ENCODE measurements around the gene CCN6. TPM values are rescaled to one million over a fixed set of nuclear protein-coding genes. Genes with fewer than 3 reads are reported as not detected.

The CCN6 gene
- total and polyA plus RNA-seq, 11 donors = not detected

DNA sequence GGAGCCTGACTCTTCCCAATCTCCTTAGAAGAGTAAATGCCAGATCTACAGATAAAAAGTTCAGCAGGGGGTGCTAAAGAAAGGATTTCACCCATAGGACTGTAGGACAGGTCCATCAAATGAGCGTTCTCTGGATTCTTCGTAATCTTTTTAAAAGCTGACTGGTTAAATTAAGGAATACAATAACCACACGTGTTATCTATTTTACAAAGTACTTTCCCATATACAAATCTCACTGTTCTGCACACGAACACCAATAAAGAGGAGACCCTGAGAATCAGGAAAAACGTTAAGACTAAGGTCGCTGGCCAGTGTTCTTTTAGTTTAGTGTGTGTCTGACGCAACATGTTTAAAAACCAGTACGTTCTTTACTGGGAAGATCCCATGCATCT lies 32.8 kb downstream of the CCN6 start:
- TF ChIP-seq, protein P1, sequence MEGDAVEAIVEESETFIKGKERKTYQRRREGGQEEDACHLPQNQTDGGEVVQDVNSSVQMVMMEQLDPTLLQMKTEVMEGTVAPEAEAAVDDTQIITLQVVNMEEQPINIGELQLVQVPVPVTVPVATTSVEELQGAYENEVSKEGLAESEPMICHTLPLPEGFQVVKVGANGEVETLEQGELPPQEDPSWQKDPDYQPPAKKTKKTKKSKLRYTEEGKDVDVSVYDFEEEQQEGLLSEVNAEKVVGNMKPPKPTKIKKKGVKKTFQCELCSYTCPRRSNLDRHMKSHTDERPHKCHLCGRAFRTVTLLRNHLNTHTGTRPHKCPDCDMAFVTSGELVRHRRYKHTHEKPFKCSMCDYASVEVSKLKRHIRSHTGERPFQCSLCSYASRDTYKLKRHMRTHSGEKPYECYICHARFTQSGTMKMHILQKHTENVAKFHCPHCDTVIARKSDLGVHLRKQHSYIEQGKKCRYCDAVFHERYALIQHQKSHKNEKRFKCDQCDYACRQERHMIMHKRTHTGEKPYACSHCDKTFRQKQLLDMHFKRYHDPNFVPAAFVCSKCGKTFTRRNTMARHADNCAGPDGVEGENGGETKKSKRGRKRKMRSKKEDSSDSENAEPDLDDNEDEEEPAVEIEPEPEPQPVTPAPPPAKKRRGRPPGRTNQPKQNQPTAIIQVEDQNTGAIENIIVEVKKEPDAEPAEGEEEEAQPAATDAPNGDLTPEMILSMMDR (IDR thresholded peaks at IDR 0.05) = peak in 4 of 12 donors; percentile 20 to 32 (median 25)
- no peak for TF ChIP-seq POLR2A (IDR thresholded peaks at IDR 0.05)

DNA sequence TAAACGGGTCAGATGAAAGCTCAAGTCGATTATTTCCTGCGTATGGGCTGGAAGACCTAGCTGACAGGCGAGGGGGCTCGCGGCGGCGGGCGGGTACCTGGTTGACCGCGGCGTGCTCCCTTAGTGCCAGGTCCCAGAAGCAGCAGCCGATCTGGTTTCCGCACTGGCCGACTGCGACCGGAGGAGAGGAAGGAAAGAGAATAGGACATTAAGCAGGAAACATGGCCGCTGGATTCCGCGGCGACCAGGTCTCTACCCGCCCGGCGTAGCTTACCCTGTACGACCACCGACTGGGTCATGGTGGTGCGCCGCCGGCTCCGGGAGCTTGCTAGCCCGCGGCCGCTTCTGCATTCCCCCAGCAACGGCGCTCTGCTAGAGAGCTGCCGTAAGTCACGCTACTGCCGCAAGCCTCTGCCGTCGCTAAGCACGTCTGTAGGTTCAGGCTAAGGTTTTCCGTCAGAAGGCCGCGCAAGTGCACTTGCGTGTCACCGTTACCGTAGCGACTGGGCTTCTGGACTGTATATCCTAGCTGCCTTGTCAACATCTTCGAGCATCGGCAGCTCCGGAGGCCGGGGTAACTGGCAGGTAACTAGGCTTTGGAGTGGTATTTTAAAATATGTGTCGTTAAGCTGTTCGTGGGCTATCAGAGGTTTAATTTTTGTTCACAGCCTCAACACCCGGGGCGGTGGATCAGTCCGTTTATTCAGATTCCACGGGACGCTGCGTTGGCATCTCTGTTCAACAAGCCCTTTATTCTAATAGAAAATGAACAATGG lies 33.4 kb downstream of the CCN6 start, which contains the start of the genes FAM229B and TUBE1:
Gene FAM229B (plus strand): TSS at position 456 of the 776 bp plus-strand sequence. CDS start 11,693 bp downstream, outside the sequence.
Gene TUBE1 (minus strand): TSS at position 347 of the 776 bp plus-strand sequence. CDS start 48 bp downstream, at position 299.
- no peaks in the 10 kb centered on the region for H3K27me3 ChIP-seq
- intact Hi-C loops (cut with DNase I) = no loop called here
- 0 to 1% (median 0%) methylated on average over 24 to 60 of the region's 60 CpGs for WGBS, 4 donors

More for the DNA sequence above, 32.8 kb downstream of the CCN6 start:
- H3K27ac ChIP-seq = peak overlapping the region; percentile 73 to 92 (median 86)
- DNase-seq = no peak
- H3K27me3 ChIP-seq = no peaks in the 10 kb centered on the region
- no peaks in the 10 kb centered on the region for H3K9me3 ChIP-seq
- H3K36me3 ChIP-seq = peaks cover 0 to 38% (median 16%) of the 10 kb centered on the region in 9 donors
- peak in 2 of 4 donors; percentile 20 to 36 for ATAC-seq
- intact Hi-C loops (cut with DNase I) = no loop called here
- peaks cover 0 to 35% (median 17%) of the 10 kb centered on the region in 12 donors for H3K4me1 ChIP-seq
- peak overlapping the region; percentile 62 to 88 (median 80) for H3K4me3 ChIP-seq
- WGBS, 4 donors = 0 to 1% (median 0%) methylated on average over 8 of the region's 8 CpGs

DNA sequence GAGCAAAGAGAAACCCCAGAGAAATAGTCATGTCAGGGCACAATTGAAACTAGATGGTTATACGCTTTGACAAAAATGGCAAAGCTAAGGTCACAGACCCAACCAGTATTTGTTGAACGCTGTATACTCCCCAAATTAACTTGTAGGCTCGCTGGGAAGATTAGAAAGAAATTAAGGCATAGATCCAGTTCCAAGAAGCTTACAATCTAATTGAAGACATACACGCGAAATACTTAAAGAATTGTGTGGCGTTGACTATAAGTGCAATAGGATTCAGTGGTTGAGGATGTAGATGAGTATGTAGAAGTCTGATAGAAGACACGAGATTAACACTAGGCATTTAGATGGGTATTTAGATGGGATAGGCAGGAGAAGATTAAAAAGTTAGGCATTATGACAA lies 34.0 kb downstream of the CCN6 start:
- Histone ChIP-seq H3K36me3 (peaks cover 0 to 26% (median 16%) of the 10 kb centered on the region in 9 donors), H3K27me3 (no peaks in the 10 kb centered on the region), H3K27ac (peak overlapping the region; percentile 73 to 92 (median 86)), H3K4me3 (peak overlapping the region; percentile 62 to 88 (median 80)), H3K9me3 (no peaks in the 10 kb centered on the region), H3K4me1 (peaks cover 0 to 35% (median 17%) of the 10 kb centered on the region in 12 donors)
- ATAC-seq (no peak), DNase-seq (no peak)
- intact Hi-C loops (cut with DNase I) = no loop called here
- no peak for TF ChIP-seq POLR2A (IDR thresholded peaks at IDR 0.05)
- WGBS, 4 donors = 16 to 21% (median 20%) methylated on average over 7 of the region's 7 CpGs

More for the DNA sequence above, 33.4 kb downstream of the CCN6 start, which contains the start of the genes FAM229B and TUBE1:
- ATAC-seq = peak; percentile 89 to 97 (median 94)
- Histone ChIP-seq H3K4me1 (peaks cover 0 to 35% (median 17%) of the 10 kb centered on the region in 12 donors), H3K9me3 (no peaks in the 10 kb centered on the region), H3K27ac (peak within 1 kb of the TSS; percentile 73 to 92 (median 86)), H3K36me3 (peaks cover 0 to 32% (median 16%) of the 10 kb centered on the region in 9 donors), H3K4me3 (peak within 1 kb of the TSS; percentile 62 to 88 (median 80))
- peak; percentile 93 to 97 (median 93) for DNase-seq
- peak in 1 of 2 donors; percentile 91 for TF ChIP-seq POLR2A (IDR thresholded peaks at IDR 0.05)
- TF ChIP-seq, protein P1 (IDR thresholded peaks at IDR 0.05) = peak in 1 of 12 donors; percentile 34

DNA sequence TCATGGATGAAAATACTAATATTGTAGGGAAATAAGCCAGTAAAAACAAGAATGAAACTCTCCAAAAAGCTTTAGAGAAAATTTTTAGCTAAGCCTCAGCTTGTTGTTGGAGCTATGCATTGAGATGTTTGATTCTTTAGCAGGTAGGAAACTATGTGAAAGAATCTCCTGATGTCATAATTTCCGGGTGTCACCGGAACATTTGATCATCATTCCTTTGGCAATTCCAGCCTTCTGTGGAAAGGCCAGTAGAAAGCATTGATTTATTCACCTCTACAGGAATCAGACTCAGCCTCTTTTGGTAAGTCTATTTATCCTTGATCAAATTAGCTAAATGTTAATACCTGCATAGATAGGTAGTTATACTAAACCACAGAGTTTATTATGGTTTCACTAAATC lies 43.0 kb downstream of the CCN6 start:
- WGBS, 4 donors = 68 to 96% (median 95%) methylated on average over 2 of the region's 2 CpGs
- intact Hi-C loops (cut with DNase I) = no loop called here
- DNase-seq (no peak), ATAC-seq (no peak)
- Histone ChIP-seq H3K27me3 (no peaks in the 10 kb centered on the region), H3K36me3 (peaks cover 0 to 32% (median 10%) of the 10 kb centered on the region in 9 donors), H3K4me3 (no peak overlapping the region), H3K4me1 (peaks cover 0 to 10% (median 0%) of the 10 kb centered on the region in 12 donors), H3K9me3 (no peaks in the 10 kb centered on the region), H3K27ac (no peak overlapping the region)
- TF ChIP-seq, protein P1 (IDR thresholded peaks at IDR 0.05) = no peak
- no peak for TF ChIP-seq POLR2A (IDR thresholded peaks at IDR 0.05)
